GM12864 (cell line): ENCODE results near the gene GIPC2.
"Not testable (repeated sequence)": the region's sequence is repeated elsewhere in the genome, so short reads cannot be mapped to it uniquely, and the experiment has no call there.

Experiments
- DNase-seq: peaks from one replicate; pipeline ENCODE4 v3.0.0-alpha.2; 2011; ENCODE audit warnings: low read depth
- H3K4me3 ChIP-seq: 2 replicates; pipeline ENCODE4 v1.5.1; 2011; ENCODE audit warnings: mild to moderate bottlenecking, low read depth, low read length, control low read depth
- TF ChIP-seq, protein P1 (sequence below): IDR thresholded peaks from 2 replicates; pipeline ENCODE4 v1.5.1; 2011; ENCODE audit warnings: low read depth, mild to moderate bottlenecking, moderate library complexity, low read length, control low read depth, inconsistent platforms; ENCODE audit errors: missing control alignments

The GIPC2 gene

GRCh38 chr1:78054559-78054958, 8.8 kb downstream of the GIPC2 start:
- no peak for DNase-seq
- H3K4me3 ChIP-seq, result no peak overlapping the region
- TF ChIP-seq, protein P1, sequence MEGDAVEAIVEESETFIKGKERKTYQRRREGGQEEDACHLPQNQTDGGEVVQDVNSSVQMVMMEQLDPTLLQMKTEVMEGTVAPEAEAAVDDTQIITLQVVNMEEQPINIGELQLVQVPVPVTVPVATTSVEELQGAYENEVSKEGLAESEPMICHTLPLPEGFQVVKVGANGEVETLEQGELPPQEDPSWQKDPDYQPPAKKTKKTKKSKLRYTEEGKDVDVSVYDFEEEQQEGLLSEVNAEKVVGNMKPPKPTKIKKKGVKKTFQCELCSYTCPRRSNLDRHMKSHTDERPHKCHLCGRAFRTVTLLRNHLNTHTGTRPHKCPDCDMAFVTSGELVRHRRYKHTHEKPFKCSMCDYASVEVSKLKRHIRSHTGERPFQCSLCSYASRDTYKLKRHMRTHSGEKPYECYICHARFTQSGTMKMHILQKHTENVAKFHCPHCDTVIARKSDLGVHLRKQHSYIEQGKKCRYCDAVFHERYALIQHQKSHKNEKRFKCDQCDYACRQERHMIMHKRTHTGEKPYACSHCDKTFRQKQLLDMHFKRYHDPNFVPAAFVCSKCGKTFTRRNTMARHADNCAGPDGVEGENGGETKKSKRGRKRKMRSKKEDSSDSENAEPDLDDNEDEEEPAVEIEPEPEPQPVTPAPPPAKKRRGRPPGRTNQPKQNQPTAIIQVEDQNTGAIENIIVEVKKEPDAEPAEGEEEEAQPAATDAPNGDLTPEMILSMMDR, result no peak

GRCh38 chr1:78054972-78055371, 9.2 kb downstream of the GIPC2 start:
- no peak overlapping the region for H3K4me3 ChIP-seq
- TF ChIP-seq, protein P1, result no peak
- no peak for DNase-seq

DNA sequence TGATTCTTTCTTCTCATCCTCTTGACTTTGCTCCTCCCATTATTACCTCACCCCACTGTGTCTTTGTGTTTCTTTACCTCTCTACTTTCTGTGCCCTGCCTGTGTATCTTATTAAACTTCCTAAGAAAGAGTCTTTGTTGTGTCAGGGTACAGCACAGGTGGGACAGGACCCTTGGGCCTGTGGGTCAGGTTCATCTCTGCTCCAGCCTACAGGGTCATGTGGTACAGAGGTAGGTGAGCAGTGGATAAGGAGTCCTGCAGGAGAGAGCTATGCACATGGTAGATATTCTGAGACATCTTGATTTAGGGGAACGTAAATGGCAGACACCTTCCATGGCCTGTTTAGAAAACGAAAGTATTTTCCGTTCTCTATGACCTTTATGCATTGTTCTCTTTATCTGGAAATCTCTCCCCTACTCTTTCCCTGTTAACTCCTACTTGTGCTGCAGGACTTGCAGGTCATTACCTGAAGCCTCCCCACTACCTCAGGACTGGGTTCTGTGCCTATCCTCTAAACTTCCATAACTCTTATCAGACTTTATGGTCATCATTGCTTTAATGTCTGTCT, 9.9 kb downstream of the GIPC2 start:
- no peak for DNase-seq
- H3K4me3 ChIP-seq, result no peak overlapping the region
- TF ChIP-seq, protein P1, result no peak

GRCh38 chr1:78058670-78059069, 12.9 kb downstream of the GIPC2 start:
- H3K4me3 ChIP-seq, result no peak overlapping the region
- TF ChIP-seq, protein P1, result no peak
- no peak for DNase-seq

GRCh38 chr1:78060857-78061563, 15.2 kb downstream of the GIPC2 start:
- peak; percentile 36 for DNase-seq
- TF ChIP-seq, protein P1, result peak; percentile 38

GRCh38 chr1:78061825-78062523, 16.2 kb downstream of the GIPC2 start:
- H3K4me3 ChIP-seq, result no peak overlapping the region
- TF ChIP-seq, protein P1, result no peak
- DNase-seq, result no peak

More at GRCh38 chr1:78060857-78061563, 15.2 kb downstream of the GIPC2 start:
- no peak overlapping the region for H3K4me3 ChIP-seq

- not testable (repeated sequence) for H3K4me3 ChIP-seq, DNase-seq
Observed at GRCh38 chr1:78064886-78065285, 19.1 kb downstream of the GIPC2 start.
